ENCODE results near the gene WASHC3.
"Not testable (repeated sequence)": the region's sequence is repeated elsewhere in the genome, so short reads cannot be mapped to it uniquely, and the experiment has no call there.

The WASHC3 gene

GRCh38 chr12:102050660-102051430, 10.9 kb downstream of the WASHC3 start:
- no peak for DNase-seq

GRCh38 chr12:102043928-102044327, 17.9 kb downstream of the WASHC3 start:
- DNase-seq, result no peak

- no peak for DNase-seq
Observed at GRCh38 chr12:102033991-102034745, 27.6 kb downstream of the WASHC3 start.

- no peak for DNase-seq
Observed at GRCh38 chr12:102031852-102032251, 29.9 kb downstream of the WASHC3 start.

DNA sequence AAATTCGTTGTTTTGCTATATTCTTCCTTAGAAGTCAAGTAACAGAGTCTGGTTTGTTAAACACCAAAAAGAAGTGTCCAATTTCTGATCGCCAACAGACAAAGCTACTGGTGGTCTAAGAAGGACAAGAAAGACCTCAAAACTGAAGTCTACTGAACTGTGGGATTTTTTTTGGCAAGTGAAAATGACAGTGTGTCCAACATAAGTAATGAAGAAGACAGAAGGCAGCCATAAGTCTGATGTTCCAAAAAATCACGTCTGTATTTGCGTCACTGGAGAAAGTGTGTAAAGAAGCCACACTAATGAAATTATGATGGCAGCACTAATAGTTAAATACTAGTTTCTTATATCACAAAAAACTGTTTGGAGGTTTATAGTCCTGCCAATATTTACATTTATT, 32.6 kb downstream of the WASHC3 start:
- no peak for DNase-seq

- DNase-seq, result no peak
Observed at GRCh38 chr12:102026728-102027127, 35.1 kb downstream of the WASHC3 start.

- no peak for DNase-seq
Observed at GRCh38 chr12:102024765-102025164, 37.0 kb downstream of the WASHC3 start.

DNA sequence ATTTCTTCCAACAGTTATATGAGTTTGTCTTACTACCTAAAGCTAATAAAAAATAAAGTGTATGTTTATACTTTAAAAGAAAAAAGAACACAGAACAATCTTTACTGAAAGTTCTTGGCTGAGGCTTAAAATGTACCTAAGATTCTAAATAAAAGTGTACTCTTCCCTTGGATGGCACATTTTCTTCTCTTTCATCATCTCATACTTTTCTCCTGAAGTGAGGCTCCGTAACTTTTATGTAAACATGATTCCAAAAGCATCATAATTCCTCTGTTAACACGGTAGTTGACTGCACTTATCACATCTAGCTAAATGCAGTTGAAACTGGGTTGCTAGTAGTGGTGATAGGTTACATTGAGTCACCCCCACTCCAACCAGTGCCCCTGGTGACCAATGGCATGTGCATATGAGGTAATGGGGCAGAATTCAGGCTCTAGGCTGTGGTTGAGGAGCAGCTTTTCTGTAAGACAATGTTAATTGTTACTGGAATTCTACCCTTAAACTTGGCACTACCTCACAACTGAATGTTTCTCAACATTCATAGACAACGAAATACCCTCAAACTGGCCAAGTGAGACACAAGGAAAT, 38.4 kb downstream of the WASHC3 start:
- DNase-seq, result no peak

GRCh38 chr12:102022286-102022685, 39.5 kb downstream of the WASHC3 start:
- DNase-seq, result no peak

GRCh38 chr12:102021540-102022246, 40.1 kb downstream of the WASHC3 start:
- DNase-seq, result no peak

- not testable (repeated sequence) for DNase-seq
Observed at GRCh38 chr12:102018607-102019006, 43.2 kb downstream of the WASHC3 start.

GRCh38 chr12:102016472-102016871, 45.3 kb downstream of the WASHC3 start:
- no peak for DNase-seq

DNA sequence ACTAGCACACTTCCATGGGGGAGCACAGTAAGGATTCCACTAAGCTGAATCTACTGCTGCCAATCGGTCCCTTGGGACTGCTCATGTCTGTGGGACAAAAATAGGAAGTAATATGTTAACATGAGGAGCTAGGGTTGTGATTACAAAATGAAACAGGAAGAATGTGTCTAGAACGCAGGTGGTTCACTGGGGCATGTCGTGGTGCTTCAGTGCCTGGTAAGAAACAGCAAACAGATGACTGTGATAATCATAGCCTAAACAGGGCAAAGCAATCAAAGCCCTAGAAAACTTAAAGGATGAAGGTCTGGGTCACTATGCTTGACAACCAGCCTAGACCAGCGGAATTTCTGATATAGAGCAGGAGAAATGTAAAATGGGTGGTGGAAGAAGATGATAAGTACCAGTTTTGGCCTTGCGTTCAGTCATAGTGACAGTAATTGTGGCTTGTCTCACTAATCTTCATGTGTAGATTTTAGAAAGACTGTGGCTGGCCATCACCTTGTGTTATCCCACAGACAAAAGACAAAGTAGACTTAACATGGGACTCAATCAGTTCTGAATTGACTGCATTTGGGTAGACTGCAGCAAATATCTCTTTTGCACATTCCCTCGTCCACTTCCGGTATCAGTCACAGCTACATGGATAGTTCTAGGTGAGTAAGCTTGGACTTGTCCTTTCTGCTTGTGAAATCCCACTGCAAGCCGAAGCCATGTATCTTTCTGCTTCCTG, 51.4 kb downstream of the WASHC3 start:
- no peak for DNase-seq

- no peak for DNase-seq
Observed at GRCh38 chr12:102009796-102010195, 52.0 kb downstream of the WASHC3 start.

- DNase-seq, result no peak
Observed at GRCh38 chr12:102008615-102009126, 53.1 kb downstream of the WASHC3 start.

DNA sequence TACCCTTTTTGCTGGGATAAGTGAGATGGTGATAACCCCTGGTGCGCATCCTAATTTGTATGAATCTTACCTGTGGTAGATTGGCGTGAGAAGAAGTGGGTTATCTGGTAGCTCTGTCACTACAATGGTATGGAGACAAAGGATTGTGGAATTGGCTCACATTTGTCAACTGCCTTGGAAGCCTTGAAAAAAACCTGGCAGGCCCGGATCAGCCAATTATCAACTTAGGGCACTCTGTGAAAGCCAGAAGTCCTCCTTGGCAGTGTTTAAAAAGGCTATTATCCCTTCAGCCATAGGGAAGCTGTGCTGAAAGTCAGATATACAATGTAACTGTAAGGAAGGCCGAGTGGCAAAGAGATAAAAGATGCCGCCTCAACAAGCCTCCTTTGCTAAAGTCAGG, 56.5 kb downstream of the WASHC3 start:
- DNase-seq, result no peak

GRCh38 chr12:101997102-101997501, 64.7 kb downstream of the WASHC3 start:
- DNase-seq, result no peak

DNA sequence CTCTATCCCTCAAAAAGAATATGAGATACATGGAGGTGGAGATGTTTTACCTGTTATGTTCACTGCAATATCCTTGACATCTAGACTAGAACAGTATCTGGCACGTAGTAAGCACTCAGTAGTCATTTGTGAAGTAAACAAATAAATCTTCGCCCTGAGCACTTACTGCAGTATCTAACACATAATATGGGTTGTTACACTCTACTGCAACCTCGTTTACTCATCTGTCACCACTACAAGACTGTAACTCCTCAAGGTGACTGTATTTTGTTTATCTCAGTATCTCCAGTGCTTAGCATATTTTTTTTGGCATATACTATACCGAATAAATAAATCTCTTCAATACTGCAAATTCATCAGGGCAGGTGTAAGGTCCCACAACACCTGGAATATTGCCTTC, 66.1 kb downstream of the WASHC3 start:
- DNase-seq, result no peak

DNA sequence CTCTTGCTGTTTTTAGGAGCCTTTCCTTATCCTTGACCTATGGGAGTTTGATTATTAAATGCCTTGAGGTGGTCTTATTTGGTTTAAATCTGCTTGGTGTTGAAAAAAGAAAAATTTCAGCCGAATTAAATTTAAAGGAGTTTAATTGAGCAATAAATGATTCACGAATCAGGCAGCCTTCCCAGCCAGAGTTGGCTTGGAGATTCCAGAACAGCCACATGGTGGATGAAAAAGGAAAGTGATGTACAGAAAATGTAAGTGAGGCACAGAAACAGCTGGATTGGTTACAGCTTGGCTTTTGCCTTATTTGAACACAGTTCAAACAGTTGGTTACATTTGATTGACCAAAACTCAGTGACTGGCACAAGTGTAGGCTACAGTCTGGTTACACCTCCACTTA, 69.7 kb downstream of the WASHC3 start:
- no peak for DNase-seq

GRCh38 chr12:101982307-101982706, 79.5 kb downstream of the WASHC3 start:
- no peak for DNase-seq

GRCh38 chr12:101981868-101982267, 79.9 kb downstream of the WASHC3 start:
- no peak for DNase-seq

DNA sequence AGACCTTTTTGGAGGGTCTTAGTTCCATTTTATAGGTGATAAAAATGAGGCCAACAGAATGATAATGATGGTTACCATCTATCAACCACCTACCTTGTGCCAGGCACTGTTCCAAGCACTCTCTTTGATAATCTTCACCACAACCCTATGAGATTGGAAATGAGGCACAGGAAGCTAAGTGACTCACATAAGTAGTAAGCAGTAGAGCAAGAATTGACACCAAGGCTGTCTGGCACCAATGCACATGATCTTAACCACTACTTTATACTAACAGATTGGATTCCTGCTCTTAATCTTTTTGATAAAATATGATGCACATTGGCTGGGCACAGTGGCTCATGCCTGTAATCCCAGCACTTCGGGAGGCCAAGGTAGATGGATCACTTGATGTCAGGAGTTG, 93.0 kb downstream of the WASHC3 start:
- no peak for DNase-seq

Measured in SW 1271 (cell line).